Esophagus muscularis mucosa (tissue), 4 donors: Measurements from ENCODE around the gene TTC3. TPM values are rescaled to one million over a fixed set of nuclear protein-coding genes. Genes with fewer than 3 reads are reported as not detected.

Source experiments
- DNase-seq: peaks from one replicate; pipeline ENCODE4 v3.0.0-alpha.2; 2017; ENCODE audit errors: extremely low spot score
- H3K27ac ChIP-seq, 4 donors: fragments of 200-600 bp; sonication (generic); replicated peaks in 1 of 4; 1 replicate in 3 of 4; 2 replicates in 1 of 4; pipeline ENCODE4 v1.5.1; 2016 to 2019; ENCODE audit warnings: mild to moderate bottlenecking in 1 of 4
- H3K27me3 ChIP-seq, 4 donors: fragments of 200-600 bp; sonication (generic); one replicate each; pipeline versions ENCODE4 v1.5.1 to v1.6.0; 2016 to 2019
- H3K36me3 ChIP-seq, 4 donors: fragments of 200-600 bp; sonication (generic); one replicate each; pipeline ENCODE4 v1.5.1; 2016 to 2019
- H3K4me1 ChIP-seq, 4 donors: fragments of 200-600 bp; sonication (generic); one replicate each; pipeline ENCODE4 v1.5.1; 2016 to 2019
- H3K4me3 ChIP-seq, 4 donors: fragments of 200-600 bp; sonication (generic); 1 replicate in 2 of 4; 2 replicates in 2 of 4; pipeline ENCODE4 v1.5.1; 2016 to 2019; ENCODE audit warnings: mild to moderate bottlenecking in 4 of 4, moderate library complexity in 1 of 4
- H3K9me3 ChIP-seq, 4 donors: fragments of 200-600 bp; sonication (generic); 1 replicate in 3 of 4; 2 replicates in 1 of 4; pipeline ENCODE4 v1.5.1; 2016 to 2019
- CTCF ChIP-seq, 3 experiments: fragments of 200-600 bp in 2 of 3; fragments of 450-650 bp in 1 of 3; sonication (generic) in 2 of 3; IDR thresholded peaks; one replicate each; pipeline ENCODE4 v1.5.1; 2017 to 2019; ENCODE audit warnings: antibody characterized with exemption in 3 of 3, mild to moderate bottlenecking in 2 of 3, moderate library complexity in 1 of 3
- EP300 ChIP-seq: sonication (generic); formaldehyde crosslinking; IDR thresholded peaks from one replicate; pipeline ENCODE4 v1.6.1; 2017; ENCODE audit warnings: antibody characterized with exemption
- POLR2A ChIP-seq: fragments of 450-650 bp; IDR thresholded peaks from one replicate; pipeline ENCODE4 v1.6.1; 2017; ENCODE audit warnings: antibody characterized with exemption, moderate library complexity, mild to moderate bottlenecking, low read depth
- POLR2AphosphoS5 ChIP-seq, 2 donors: sonication (generic); formaldehyde crosslinking; IDR thresholded peaks; one replicate each; pipeline ENCODE4 v1.6.1; 2017; ENCODE audit warnings: antibody characterized with exemption in 2 of 2
- WGBS: methylation state at CpG from one replicate; pipeline ENCODE4 v1.1.5; 2018; 5-methylcytosine and 5-hydroxymethylcytosine counted together
- intact Hi-C: fragments of 100-400 bp; cut with DNase I; formaldehyde crosslinking; loops from one replicate; pipeline ENCODE4 v1.15.1; 2023
- total RNA-seq, 4 donors: library from RNA; depleted of rRNA; stranded (reverse); fragments of >200 nt; gene quantifications; one replicate each; pipeline versions ENCODE4 v1.1.0 to v1.2.1, GENCODE V29; 2016

TTC3 gene
- total RNA-seq, 4 donors from 2014 or later, result 86.0 to 162 (median 104) TPM

GRCh38 chr21:37146320-37147235, 73.5 kb downstream of the TTC3 start:
- 63% methylated on average over 8 of the region's 8 CpGs for WGBS
- no peaks in the 10 kb centered on the region for H3K9me3 ChIP-seq
- H3K27ac ChIP-seq, result no peak overlapping the region
- intact Hi-C loops, result no loop called here
- H3K4me1 ChIP-seq, result no peaks in the 10 kb centered on the region
- no peak overlapping the region for H3K4me3 ChIP-seq
- peaks cover 11 to 66% (median 39%) of the 10 kb centered on the region in 4 donors for H3K36me3 ChIP-seq
- no peak for DNase-seq
- TF ChIP-seq POLR2A, result no peak
- TF ChIP-seq POLR2AphosphoS5 (IDR thresholded peaks at IDR 0.05), result no peak
- TF ChIP-seq CTCF (IDR thresholded peaks at IDR 0.05), result no peak
- TF ChIP-seq EP300, result no peak
- no peaks in the 10 kb centered on the region for H3K27me3 ChIP-seq

- peak overlapping the region in 1 of 4 donors; percentile 0 for H3K27ac ChIP-seq
- intact Hi-C loops, result no loop called here
- TF ChIP-seq POLR2A, result no peak
- TF ChIP-seq POLR2AphosphoS5 (IDR thresholded peaks at IDR 0.05), result no peak
- TF ChIP-seq EP300, result no peak
- no peak for TF ChIP-seq CTCF (IDR thresholded peaks at IDR 0.05)
- H3K9me3 ChIP-seq, result no peaks in the 10 kb centered on the region
- no peak overlapping the region for H3K4me3 ChIP-seq
- peaks cover 0 to 5% (median 0%) of the 10 kb centered on the region in 4 donors for H3K4me1 ChIP-seq
- H3K27me3 ChIP-seq, result no peaks in the 10 kb centered on the region
- DNase-seq, result no peak
- H3K36me3 ChIP-seq, result peaks cover 16 to 83% (median 56%) of the 10 kb centered on the region in 4 donors
These were observed 76.4 kb downstream of the TTC3 start for GRCh38 chr21:37149411-37149810.

- no peak overlapping the region for H3K4me3 ChIP-seq
- peaks cover 6 to 83% (median 43%) of the 10 kb centered on the region in 4 donors for H3K36me3 ChIP-seq
- H3K4me1 ChIP-seq, result peaks cover 0 to 5% (median 2%) of the 10 kb centered on the region in 4 donors
- intact Hi-C loops, result no loop called here
- no peak overlapping the region for H3K27ac ChIP-seq
- no peak for DNase-seq
- H3K27me3 ChIP-seq, result no peaks in the 10 kb centered on the region
- no peak for TF ChIP-seq POLR2AphosphoS5 (IDR thresholded peaks at IDR 0.05)
- WGBS, result 80% methylated on average over 4 of the region's 4 CpGs
- H3K9me3 ChIP-seq, result no peaks in the 10 kb centered on the region
These were observed 80.3 kb downstream of the TTC3 start for GRCh38 chr21:37153196-37153934.

- H3K27ac ChIP-seq, result no peak overlapping the region
- TF ChIP-seq POLR2A (no peak), POLR2AphosphoS5 (IDR thresholded peaks at IDR 0.05) (no peak), CTCF (IDR thresholded peaks at IDR 0.05) (no peak), EP300 (no peak)
- intact Hi-C loops, result no loop called here
- no peaks in the 10 kb centered on the region for H3K27me3 ChIP-seq
- H3K36me3 ChIP-seq, result peaks cover 6 to 83% (median 43%) of the 10 kb centered on the region in 4 donors
- H3K9me3 ChIP-seq, result no peaks in the 10 kb centered on the region
- H3K4me1 ChIP-seq, result peaks cover 0 to 5% (median 2%) of the 10 kb centered on the region in 4 donors
- H3K4me3 ChIP-seq, result no peak overlapping the region
- no peak for DNase-seq
- 79% methylated on average over 9 of the region's 9 CpGs for WGBS
These were observed 80.9 kb downstream of the TTC3 start for GRCh38 chr21:37153935-37154350.

- WGBS, result 77% methylated on average over 3 of the region's 3 CpGs
- H3K27me3 ChIP-seq, result no peaks in the 10 kb centered on the region
- H3K27ac ChIP-seq, result no peak overlapping the region
- DNase-seq, result no peak
- no peaks in the 10 kb centered on the region for H3K9me3 ChIP-seq
- intact Hi-C loops, result no loop called here
- peaks cover 6 to 79% (median 40%) of the 10 kb centered on the region in 4 donors for H3K36me3 ChIP-seq
- TF ChIP-seq POLR2AphosphoS5 (IDR thresholded peaks at IDR 0.05) (no peak), CTCF (IDR thresholded peaks at IDR 0.05) (no peak), EP300 (no peak), POLR2A (no peak)
- H3K4me3 ChIP-seq, result no peak overlapping the region
- H3K4me1 ChIP-seq, result peaks cover 0 to 10% (median 5%) of the 10 kb centered on the region in 4 donors
These were observed 82.1 kb downstream of the TTC3 start for GRCh38 chr21:37155186-37155585.
